HepG2 (cell line): ENCODE measurements around the gene WDR35.

Experiments used
- MTF1 ChIP-seq: sonication (generic); formaldehyde crosslinking; IDR thresholded peaks from 2 replicates; pipeline ENCODE4 v1.5.0; 2020; ENCODE audit warnings: missing genetic modification reagents
- POLR2A ChIP-seq, 2 experiments: IDR thresholded peaks; 2 replicates each; pipeline ENCODE4 v1.6.1; 2011; ENCODE audit warnings: low read depth in 2 of 2, low read length in 2 of 2, mild to moderate bottlenecking in 1 of 2, moderate library complexity in 1 of 2; ENCODE audit not compliant: insufficient read depth in 1 of 2
- RBFOX2 ChIP-seq: fragments of 200-400 bp; formaldehyde crosslinking; IDR thresholded peaks from 2 replicates; pipeline ENCODE4 v1.6.1; 2017; ENCODE audit warnings: low read depth, mild to moderate bottlenecking, low read length
- TF ChIP-seq, protein P1 (sequence below): sonication (generic); formaldehyde crosslinking; IDR thresholded peaks from 2 replicates; pipeline ENCODE4; 2020; ENCODE audit warnings: missing genetic modification reagents, mild to moderate bottlenecking, borderline replicate concordance

DNA sequence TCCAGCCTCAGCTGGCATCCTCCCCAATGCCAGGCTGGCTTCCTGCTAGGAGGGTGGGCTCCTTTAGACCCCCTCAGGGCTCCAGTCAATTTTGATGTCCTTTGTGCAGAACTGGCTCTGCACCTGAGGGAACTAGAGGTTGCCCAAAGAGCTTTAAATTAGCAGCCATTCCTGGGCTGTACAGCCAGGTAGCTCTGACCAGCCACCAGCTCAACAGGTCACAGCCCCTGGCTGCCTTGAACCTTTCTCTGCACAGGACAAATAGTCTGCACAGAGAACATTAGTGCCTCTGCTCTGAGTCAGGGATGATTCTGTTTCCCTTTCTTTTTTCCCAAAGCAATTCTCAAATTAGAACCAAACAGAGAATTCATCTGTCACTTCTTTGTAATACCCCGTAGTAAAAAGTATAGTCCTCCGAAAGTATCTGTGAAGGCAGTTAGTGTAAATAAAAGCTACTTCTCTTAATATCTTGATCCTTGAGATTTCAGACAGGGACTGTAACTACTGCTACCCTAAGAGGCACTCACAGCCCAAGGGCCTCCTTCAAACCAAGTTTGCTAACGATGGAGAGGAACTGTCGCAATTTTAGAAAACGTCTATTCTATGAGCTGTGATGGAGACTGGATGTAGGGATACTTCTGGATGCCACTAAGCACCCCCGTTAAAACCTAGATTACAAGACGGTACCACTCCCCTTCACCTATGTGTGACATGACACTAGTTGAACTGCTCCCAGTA lies 91.1 kb downstream of the WDR35 start:
- TF ChIP-seq MTF1 (CRISPR knock-in tag) (no peak), RBFOX2 (no peak), POLR2A (IDR thresholded peaks at IDR 0.05; ENCODE audit: insufficient read depth in 1 of 2, low read depth in 2 of 2, low read length in 2 of 2) (no peak)
- TF ChIP-seq, protein P1, sequence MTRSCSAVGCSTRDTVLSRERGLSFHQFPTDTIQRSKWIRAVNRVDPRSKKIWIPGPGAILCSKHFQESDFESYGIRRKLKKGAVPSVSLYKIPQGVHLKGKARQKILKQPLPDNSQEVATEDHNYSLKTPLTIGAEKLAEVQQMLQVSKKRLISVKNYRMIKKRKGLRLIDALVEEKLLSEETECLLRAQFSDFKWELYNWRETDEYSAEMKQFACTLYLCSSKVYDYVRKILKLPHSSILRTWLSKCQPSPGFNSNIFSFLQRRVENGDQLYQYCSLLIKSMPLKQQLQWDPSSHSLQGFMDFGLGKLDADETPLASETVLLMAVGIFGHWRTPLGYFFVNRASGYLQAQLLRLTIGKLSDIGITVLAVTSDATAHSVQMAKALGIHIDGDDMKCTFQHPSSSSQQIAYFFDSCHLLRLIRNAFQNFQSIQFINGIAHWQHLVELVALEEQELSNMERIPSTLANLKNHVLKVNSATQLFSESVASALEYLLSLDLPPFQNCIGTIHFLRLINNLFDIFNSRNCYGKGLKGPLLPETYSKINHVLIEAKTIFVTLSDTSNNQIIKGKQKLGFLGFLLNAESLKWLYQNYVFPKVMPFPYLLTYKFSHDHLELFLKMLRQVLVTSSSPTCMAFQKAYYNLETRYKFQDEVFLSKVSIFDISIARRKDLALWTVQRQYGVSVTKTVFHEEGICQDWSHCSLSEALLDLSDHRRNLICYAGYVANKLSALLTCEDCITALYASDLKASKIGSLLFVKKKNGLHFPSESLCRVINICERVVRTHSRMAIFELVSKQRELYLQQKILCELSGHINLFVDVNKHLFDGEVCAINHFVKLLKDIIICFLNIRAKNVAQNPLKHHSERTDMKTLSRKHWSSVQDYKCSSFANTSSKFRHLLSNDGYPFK (CRISPR knock-in tag), result no peak
